ENCODE measurements around the gene SLC51B.

SLC51B gene

DNA sequence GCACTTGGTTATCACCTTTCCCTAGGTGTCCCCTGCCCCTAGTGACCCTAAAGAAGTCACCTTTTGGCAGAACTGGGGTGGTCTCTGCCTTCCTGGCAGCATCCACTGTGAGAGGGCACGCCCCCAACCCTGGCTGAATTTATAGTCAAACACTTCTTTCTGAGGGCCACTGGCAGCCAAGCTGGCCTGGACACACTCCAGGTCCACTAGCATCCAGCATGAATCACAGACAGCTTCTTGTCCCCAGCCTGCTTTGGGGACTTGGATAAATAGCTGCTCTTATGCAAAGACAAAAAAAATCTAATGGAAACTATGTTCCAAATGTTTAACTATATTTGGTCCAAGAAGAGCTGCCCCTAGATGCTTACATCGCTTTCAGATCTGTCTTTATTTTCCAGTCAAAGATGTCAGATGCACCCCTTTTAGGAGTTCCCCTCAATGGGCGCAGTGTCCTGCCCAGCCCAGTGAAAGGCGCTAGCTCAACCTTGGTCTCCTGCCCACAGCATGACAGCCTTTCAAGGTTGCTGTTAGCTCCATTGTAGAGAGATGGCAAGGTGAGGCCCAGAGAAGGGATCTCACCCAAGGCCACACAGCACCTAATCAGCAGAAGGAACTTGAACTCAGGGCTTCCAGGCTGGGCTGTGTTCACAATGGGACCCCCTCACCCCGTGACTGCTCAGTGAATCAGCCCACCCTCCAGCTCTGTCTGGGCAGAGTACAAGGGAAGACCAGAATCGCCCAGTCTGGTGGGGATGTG lies 15.6 kb downstream of the SLC51B start:
- TF ChIP-seq, protein P1, sequence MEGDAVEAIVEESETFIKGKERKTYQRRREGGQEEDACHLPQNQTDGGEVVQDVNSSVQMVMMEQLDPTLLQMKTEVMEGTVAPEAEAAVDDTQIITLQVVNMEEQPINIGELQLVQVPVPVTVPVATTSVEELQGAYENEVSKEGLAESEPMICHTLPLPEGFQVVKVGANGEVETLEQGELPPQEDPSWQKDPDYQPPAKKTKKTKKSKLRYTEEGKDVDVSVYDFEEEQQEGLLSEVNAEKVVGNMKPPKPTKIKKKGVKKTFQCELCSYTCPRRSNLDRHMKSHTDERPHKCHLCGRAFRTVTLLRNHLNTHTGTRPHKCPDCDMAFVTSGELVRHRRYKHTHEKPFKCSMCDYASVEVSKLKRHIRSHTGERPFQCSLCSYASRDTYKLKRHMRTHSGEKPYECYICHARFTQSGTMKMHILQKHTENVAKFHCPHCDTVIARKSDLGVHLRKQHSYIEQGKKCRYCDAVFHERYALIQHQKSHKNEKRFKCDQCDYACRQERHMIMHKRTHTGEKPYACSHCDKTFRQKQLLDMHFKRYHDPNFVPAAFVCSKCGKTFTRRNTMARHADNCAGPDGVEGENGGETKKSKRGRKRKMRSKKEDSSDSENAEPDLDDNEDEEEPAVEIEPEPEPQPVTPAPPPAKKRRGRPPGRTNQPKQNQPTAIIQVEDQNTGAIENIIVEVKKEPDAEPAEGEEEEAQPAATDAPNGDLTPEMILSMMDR (IDR thresholded peaks at IDR 0.05; ENCODE audit: extremely low read depth, insufficient read depth, missing control alignments), result no peak
- DNase-seq (ENCODE audit: low spot score), result no peak
- in situ Hi-C loops (cut with MboI; ENCODE audit: low pct_unique_long_range_greater_than_20kb, low sequenced_read_pairs, unreplicated experiment), result loop anchor here (25.0 kb wide), 1 partner anchor 226 kb away; the partner anchor contains the start of genes PARP16 and RNU5A-1

DNA sequence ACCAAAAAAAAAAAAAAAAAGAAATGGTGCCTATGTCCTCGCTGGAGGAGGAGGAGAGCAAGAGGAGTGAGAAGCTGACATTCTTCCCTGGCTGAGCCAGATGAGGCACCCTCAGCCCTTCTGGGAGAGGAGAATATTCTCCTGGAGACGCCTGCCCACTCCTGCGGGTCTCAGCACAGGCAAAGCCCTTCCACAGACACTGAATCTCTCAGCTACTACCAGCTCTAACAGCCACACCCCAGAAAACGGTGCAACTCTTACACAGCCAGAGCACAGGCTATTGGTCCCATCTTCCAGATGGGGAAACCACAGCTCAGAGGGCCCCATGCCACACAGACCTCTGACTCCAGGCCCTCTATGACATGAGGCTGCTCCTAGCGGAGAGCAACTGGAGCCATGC lies 16.9 kb downstream of the SLC51B start:
- DNase-seq (ENCODE audit: low spot score), result no peak
- in situ Hi-C loops (cut with MboI; ENCODE audit: low pct_unique_long_range_greater_than_20kb, low sequenced_read_pairs, unreplicated experiment), result loop anchor here (25.0 kb wide), 1 partner anchor 225 kb away; the partner anchor contains the start of genes PARP16 and RNU5A-1
- TF ChIP-seq, protein P1 (IDR thresholded peaks at IDR 0.05; ENCODE audit: extremely low read depth, insufficient read depth, missing control alignments), result no peak

DNA sequence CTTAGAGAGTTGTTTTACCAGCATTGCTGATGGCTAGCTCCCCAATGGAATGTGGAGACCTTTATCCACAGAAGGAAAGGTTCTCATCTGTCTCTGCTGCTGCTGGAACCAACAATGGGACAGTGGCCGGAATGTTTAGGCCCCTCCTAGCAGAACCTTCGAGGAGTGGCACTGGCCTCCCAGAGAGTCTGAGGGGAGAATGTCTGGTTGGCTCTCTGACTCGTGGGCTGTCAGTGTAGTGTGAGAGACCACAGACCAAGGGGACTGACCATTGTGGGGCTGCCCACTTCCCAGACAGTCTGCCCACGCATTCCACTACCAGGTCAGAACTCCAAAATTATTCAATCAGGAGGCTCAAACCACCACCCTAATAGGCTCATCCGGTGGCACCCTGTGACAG lies 17.5 kb downstream of the SLC51B start:
- TF ChIP-seq, protein P1 (IDR thresholded peaks at IDR 0.05; ENCODE audit: extremely low read depth, insufficient read depth, missing control alignments), result no peak
- in situ Hi-C loops (cut with MboI; ENCODE audit: low pct_unique_long_range_greater_than_20kb, low sequenced_read_pairs, unreplicated experiment), result loop anchor here (25.0 kb wide), 1 partner anchor 225 kb away; the partner anchor contains the start of genes PARP16 and RNU5A-1
- no peak for DNase-seq (ENCODE audit: low spot score)

DNA sequence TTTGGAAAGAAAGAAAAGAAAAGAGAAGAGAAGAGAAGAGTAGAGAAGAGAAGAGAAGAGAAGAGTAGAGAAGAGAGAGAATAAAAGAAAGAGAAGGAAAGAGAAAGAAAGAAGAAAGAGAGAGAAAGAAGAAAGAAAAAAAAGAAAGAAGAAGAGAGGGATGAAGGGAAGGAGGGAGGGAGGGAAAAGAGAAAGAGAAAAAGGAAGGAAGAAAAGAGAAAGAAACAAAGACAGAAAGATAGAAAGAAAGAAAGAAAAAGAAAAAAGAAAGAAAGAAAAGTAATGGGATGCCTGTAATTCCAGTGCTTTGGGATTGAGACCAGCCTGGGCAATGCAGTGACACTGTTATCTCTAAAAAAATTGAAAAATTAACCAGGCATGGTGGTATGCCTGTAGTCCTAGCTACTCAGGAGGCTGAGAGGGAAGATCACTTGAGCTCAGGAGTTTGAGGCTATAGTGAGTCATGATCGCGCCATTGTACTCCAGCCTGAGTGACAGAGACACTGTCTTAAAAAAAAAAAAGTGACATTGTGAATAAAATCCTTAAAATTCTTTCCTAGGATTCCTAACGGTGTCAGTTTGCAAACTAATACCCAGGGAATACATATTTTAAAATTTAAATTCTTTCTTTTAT lies 20.9 kb downstream of the SLC51B start:
- DNase-seq (ENCODE audit: low spot score), result no peak
- in situ Hi-C loops (cut with MboI; ENCODE audit: low pct_unique_long_range_greater_than_20kb, low sequenced_read_pairs, unreplicated experiment), result loop anchor here (25.0 kb wide), 1 partner anchor 221 kb away; the partner anchor contains the start of genes PARP16 and RNU5A-1
- TF ChIP-seq, protein P1 (IDR thresholded peaks at IDR 0.05; ENCODE audit: extremely low read depth, insufficient read depth, missing control alignments), result no peak

DNA sequence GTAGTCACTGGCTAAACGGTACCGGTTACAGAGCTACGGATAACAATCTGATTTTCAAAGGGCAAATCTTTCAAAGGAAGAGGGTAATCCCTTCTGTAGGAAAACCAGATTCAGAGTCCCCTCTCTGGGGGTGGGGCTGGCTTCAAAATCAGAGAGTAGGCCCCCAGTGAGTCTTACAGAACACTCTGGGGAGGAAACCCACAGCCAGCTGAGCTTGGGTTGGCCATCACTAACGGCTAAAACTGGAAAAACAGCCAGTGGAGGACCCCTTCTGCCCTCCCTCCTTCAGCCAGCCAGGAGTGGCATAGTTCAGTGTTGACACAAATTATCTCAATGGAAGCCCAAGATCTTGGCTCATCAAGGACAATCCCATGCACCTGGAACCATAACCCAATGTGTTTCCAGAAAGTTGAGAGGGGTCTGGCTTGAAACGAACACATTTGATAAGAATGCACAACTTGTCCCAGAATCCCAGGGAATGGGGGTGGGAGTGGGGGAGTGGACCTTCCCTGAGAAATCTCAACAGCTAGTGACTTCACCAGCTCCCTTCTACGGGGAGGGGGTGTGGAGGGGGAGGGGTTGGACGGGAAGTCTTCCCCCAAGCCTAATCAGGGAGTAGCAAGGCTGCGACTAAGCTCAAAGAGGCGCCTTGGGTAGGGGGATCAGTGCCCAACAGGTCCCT lies 21.6 kb downstream of the SLC51B start:
- DNase-seq (ENCODE audit: low spot score), result no peak
- in situ Hi-C loops (cut with MboI; ENCODE audit: low pct_unique_long_range_greater_than_20kb, low sequenced_read_pairs, unreplicated experiment), result loop anchor here (25.0 kb wide), 1 partner anchor 221 kb away; the partner anchor contains the start of genes PARP16 and RNU5A-1
- TF ChIP-seq, protein P1 (IDR thresholded peaks at IDR 0.05; ENCODE audit: extremely low read depth, insufficient read depth, missing control alignments), result no peak

DNA sequence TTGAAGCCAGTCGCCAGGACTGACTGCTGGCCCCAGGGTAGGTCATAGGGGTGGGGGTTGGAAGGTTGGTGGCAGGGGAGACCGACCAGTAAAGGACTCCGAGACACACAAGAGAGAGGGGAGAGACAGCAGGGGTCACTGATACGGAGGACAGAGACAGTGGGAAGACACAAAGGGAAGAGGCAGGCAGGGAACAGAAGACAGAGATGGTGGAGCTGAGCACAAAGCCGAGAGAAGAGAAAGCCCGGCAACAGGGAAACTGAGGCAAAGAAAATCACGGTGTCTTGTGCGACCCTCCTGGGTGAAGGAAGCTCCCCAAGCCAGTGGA lies 22.1 kb downstream of the SLC51B start:
- TF ChIP-seq, protein P1 (IDR thresholded peaks at IDR 0.05; ENCODE audit: extremely low read depth, insufficient read depth, missing control alignments), result no peak
- DNase-seq (ENCODE audit: low spot score), result no peak
- in situ Hi-C loops (cut with MboI; ENCODE audit: low pct_unique_long_range_greater_than_20kb, low sequenced_read_pairs, unreplicated experiment), result loop anchor here (25.0 kb wide), 1 partner anchor 220 kb away; the partner anchor contains the start of genes PARP16 and RNU5A-1

All from GM13977 (cell line).